Tongue (tissue), 2 donors: Measurements from ENCODE around the gene PLEKHO2. TPM values are rescaled to one million over a fixed set of nuclear protein-coding genes. Genes with fewer than 3 reads are reported as not detected.
"Not testable (repeated sequence)": the region's sequence is repeated elsewhere in the genome, so short reads cannot be mapped to it uniquely, and the experiment has no call there.

Source experiments
- DNase-seq: peaks from one replicate; pipeline ENCODE4 v3.0.0-alpha.2; 2015
- total RNA-seq: library from RNA; depleted of rRNA; stranded (reverse); fragments of >200 nt; gene quantifications from one replicate; pipeline ENCODE4 v1.2.3, GENCODE V29; 2014

Gene PLEKHO2, protein sequence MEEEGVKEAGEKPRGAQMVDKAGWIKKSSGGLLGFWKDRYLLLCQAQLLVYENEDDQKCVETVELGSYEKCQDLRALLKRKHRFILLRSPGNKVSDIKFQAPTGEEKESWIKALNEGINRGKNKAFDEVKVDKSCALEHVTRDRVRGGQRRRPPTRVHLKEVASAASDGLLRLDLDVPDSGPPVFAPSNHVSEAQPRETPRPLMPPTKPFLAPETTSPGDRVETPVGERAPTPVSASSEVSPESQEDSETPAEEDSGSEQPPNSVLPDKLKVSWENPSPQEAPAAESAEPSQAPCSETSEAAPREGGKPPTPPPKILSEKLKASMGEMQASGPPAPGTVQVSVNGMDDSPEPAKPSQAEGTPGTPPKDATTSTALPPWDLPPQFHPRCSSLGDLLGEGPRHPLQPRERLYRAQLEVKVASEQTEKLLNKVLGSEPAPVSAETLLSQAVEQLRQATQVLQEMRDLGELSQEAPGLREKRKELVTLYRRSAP
- total RNA-seq, result 33.5 TPM

DNA sequence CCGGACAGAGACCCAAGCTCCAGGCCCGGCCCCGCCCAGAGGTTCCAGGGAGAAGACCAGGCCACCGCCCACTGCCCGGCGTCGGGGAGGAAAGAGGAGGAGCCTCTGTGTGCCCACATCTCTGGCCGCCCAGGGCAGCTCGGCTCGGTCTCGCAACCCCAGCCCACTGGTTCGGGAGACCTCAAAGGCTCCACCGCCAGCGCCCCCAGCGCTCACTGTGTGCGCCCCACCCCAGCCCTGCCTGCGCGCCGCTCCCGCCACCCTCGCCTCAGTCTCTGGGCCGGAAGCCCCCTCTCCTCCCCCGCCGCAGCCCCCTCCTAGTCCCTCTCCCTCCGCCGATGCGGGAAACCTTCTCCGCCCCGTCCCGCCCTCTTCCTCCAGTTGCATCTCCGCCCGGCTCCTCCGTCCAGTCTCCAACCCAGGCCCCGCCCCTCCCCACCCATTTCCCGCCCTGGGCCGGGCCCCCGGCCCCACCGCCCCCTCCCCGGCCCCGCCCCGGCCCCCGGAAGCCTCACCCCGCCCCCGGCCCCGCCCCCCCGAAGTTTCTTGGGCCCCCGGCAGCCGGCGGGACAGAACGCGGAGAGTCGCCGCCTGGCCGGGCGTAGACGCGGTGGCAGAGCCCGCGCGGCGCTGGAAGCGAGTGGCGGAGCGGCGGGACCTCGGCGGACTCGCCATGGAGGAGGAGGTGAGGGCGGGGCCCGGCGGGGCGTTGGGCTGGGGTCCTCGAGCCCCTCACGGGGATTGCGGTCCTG is at the start of gene PLEKHO2:
Gene PLEKHO2 (plus strand): TSS at position 572 of the 752 bp plus-strand sequence. CDS start 102 bp downstream, at position 674.
- peak; percentile 99 for DNase-seq

DNA sequence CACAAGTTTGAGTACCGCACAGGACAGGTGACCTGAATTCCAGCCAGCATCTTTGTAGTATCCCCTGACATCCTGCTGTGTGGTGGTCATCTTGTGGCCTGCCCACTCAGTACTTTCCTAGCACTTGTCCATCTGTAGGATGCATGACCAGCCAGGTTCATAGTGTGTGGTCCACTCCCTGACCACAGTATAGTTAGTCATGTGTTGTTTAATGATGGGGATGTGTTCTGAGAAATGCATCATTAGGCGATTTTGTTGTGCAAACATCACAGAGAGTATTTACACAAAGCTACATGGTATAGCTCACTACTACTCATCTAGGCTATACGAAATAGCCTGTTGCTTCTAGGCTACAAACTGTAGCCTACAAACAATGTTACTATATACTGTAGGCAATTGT is 49.4 kb upstream of the PLEKHO2 start:
- DNase-seq, result no peak

DNA sequence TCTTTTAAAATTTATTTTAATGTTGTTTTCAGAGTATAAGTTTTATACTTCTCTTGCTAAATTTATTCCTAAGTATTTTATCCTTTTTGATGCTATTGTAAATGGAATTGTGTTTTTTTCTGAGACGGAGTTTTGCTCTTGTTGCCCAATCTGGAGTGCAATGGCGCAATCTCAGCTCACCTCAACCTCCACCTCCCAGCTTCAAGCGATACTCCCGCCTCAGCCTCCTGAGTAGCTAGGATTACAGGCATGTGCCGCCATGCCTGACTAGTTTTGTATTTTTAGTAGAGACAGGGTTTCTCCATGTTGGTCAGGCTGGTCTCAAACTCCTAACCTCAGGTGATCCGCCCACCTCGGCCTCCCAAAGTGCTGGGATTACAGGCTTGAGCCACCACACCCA is 46.4 kb upstream of the PLEKHO2 start:
- DNase-seq, result not testable (repeated sequence)

DNA sequence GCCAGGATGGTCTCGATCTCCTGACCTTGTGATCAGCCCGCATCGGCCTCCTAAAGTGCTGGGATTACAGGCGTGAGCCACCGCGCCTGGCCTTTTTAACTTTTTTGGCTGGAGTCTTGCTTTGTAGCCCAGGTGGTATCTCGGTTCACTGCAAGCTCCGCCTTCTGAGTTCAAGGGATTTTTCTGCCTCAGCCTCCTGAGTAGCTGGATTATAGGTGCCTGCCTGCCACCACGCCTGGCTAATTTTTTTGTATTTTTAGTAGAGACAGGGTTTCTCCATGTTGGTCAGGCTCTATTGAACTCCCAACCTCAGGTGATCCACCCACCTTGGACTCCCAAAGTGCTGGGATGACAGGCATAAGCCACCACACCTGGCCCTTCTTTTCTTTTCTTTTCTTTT is 45.8 kb upstream of the PLEKHO2 start:
- not testable (repeated sequence) for DNase-seq

DNA sequence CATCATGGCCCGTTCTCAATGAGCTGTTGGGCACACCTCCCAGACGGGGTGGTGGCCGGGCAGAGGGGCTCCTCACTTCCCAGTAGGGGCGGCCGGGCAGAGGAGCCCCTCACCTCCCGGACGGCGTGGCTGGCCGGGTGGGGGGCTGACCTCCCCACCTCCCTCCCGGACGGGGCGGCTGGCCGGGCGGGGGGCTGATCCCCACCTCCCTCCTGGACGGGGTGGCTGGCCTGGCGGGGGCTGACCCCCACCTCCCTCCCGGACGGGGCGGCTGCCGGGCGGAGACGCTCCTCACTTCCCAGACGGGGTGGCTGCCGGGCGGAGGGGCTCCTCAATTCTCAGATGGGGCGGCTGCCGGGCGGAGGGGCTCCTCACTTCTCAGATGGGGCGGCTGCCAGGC is 42.8 kb upstream of the PLEKHO2 start:
- not testable (repeated sequence) for DNase-seq

DNA sequence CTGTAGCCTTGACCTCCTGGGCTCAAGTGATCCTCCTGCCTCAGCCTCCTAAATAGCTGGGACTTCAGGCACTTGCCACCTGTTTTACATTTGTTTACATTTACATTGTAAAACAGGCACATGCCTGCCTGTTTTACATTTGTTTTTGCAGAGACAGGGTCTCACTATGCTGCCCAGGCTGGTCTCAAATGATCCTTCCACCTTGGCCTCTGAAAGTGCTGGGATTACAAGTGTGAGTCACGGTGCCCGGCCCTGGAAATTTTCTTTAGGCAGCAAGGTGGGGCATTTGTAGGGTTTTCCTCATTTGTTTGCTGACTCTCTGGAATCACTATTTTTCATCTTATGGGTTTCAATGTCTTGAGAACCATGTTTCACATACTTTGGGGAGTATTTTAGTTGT is 41.2 kb upstream of the PLEKHO2 start:
- no peak for DNase-seq

DNA sequence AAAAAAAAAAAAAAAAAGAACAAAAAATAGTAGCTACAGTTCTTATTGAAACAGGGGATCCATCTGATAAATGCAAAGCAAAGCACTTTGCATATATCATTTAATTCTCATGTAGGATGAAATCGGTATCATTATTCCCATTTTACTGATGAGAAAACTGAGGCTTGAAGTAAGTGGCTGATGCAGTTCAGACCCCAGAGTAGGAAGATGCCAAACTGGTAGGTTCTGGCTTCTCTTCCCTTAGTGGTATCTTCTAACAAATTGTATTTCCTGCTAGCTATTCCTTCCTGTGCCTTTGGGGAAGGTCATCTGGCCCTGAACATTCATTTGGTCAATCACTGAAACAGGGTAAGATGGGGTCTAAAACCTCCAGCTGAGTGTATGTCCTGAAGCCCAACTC is 38.2 kb upstream of the PLEKHO2 start:
- DNase-seq, result no peak

DNA sequence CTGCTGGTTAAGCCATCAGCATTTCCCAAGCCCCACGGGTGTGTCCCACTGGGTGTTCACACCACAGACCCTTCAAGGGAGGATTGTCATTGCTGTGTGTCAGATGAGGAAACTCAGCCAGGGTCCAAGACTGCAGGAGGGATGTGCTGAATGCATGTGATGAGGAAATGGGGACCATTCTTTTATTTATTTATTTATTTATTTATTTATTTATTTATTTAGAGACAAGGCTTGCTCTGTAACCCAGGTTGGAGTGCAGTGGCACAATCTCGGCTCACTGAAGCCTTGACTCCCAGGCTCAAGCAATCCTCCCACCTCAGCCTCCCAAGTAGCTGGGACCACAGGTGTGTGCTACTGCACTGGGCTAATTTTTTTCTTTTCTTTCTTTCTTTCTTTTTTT is 37.1 kb upstream of the PLEKHO2 start:
- no peak for DNase-seq

DNA sequence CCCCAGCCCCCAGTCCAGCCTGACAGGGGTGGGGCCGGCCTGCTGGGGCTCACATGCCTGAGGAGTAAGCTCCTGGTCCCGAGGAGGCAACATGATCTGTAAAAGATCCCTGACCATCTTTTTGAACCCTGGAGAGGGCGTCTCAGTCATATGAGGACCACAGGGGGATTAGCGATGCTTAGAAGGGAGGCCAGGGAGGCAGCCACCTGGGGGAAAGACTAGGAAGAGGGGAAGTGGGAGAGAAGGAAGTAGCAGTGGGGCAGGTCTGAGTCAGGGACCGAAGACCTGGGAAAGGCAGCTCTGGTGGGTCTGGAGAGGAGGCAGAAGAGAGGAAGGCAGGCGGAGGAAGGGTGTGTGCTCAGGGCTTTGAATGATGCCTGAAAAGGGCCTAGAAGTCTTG is 35.2 kb upstream of the PLEKHO2 start:
- no peak for DNase-seq

DNA sequence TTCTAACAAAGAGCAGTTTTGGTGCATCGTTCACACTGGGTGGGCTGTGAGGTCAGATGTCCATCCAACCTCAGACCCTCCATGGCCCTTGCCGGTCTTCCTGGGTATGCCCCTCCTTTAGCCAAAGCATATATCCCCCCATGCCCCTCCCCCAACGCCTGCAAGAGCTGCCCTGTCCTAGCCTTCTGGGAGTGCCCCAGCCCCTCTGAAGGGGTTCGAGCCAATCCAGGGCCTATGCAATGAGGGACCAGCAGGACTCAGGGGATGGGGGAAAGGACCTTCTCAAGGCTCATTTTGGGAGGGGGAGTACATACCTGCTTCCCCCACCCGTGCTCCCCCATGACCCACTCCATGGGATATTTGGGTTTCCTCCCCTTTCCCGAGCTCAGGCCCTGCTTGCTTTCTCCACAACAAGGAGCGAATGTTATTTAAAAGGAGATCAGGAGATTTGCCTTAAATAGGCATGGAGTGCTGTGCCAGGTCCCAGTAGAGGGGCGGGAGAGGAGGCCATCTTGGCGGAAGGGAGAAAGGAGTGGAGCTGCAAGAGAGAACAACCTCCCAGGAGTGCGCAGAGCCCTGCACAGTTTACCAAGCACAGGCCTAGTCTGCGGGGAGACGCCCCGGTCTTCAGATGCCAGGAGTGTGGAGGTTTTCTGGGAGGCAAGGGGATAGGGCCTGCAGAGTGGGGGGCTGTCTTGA is 34.5 kb upstream of the PLEKHO2 start:
- DNase-seq, result no peak

DNA sequence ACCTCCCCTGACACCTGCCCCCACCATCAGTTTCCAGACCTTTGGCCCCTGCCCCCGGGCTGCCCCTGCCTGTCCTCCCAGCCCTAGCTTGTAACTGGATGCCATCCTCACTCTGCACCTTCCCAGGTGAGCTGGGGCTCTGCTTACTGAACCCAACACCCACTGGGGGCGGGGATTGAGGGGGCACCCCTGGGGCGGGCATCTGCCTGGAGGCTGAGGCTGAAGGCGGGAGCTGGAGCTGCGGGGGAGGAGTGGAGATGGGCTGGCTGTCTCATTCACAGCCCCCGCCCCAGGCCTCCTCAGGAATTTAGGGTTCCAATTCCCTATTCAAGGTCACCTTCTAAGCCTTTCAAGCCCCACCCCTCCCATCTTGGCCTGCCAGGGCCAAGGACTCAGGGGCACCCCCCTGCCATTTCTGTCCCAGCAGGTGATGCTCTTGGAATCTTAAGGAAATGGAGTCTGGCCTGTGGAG is 33.9 kb upstream of the PLEKHO2 start:
- no peak for DNase-seq

DNA sequence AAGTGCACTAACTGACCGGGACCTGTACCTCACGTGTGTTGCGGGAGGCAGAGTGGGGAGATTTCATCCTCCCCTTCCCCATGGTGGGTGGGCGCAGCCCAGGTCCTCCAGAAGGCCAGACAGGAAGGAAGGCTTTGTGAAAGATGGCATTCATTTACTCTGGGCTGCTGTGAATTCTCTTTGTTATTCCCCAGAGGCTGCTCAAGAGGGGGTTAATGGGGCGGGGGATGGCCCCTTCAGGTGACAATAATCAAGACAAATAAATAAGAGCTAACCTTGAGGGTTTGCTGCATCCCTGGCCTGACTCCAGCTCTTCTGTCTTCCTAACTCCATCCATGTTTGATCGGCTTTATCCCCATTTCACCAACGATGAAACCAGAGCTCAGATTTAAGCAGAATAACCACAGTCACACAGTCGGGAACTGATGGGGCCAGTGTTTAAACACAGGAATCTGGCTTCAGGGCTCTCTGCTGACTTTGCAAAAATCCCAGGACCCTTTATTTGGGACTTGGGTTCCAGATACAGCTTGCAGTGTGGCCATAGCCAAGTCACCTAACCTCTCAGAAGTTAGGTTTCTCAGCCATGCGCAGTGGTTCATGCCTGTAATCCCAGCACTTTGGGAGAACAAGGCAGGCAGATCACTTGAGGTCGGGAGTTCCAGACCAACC is 32.8 kb upstream of the PLEKHO2 start:
- no peak for DNase-seq

DNA sequence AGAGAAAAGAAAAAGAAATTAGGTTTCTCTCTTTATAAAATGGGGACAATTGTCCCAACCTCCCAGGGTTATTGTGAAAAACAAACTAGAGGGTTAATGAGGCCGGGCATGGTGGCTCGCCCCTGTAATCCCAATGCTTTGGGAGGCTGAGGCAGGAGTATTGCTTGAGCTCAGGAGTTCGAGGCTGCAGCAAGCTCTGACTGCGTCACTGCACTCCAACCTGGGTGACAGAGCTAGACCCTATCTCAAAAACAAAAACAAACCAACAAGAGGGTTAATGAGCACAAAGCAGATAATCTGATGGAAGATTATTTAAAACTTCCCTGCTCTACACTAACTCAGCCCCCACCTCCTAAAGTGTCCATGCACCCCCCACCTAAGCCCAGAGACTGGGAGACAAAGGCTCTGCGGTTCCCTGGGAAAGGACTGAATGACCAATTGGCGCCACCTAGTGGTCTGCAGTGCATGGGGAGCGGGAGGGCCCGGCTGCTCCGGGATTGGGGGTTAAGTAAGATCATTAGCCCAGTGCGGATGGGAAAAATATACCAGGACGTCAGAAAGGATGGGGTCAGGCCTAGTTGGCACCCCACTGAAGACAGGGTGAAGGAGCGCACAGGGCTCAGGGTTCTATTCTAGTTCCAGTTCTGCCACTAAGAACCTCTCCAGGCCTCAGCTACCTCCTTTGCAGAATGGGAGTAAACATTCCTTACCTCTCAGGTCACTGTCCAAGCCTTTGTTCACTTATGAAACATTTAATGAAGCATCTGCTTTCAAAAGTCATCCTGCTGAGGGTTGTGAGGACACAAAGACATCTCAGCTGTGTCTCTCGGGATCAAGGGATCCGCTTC is 31.8 kb upstream of the PLEKHO2 start:
- DNase-seq, result peak; percentile 89

DNA sequence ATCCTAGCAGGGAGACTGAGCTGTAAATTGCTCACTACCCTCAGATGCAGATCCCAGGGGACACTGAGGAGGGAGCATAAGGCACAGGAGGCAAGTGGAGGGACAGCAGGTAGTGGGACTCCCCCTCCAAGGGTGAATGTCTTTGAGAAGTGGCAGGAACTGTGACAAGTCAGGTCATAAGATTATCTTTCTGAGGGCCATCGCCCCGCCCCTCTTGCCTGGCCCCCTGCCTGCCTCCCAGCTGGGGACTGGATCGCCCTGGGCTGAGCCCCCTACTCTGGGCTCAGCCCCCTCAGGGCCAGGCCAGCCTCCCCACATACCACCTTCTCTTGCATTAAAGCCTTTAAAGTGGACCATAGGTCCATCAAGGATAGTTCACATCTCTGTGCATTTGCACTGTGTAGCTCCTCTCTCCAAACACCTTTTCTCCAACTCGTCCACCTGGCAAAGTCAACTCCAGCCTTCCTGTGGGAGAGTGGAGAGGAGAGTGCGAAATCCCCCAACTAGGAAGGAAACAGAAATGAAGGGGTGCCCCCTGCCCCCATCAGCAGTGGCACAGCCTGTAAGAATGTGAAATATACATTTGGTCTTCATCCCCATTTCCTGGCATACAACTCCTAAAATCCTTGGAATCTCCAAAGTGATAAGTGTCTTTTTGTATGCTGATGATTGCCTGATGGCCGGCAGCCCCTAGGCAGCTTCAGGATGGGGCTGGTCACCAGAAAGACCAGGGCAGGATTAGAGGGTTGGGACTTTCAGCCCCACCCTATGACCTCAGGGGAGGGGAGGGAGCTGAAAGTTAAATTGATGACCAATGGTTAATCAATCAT is 31.0 kb upstream of the PLEKHO2 start:
- DNase-seq, result no peak

DNA sequence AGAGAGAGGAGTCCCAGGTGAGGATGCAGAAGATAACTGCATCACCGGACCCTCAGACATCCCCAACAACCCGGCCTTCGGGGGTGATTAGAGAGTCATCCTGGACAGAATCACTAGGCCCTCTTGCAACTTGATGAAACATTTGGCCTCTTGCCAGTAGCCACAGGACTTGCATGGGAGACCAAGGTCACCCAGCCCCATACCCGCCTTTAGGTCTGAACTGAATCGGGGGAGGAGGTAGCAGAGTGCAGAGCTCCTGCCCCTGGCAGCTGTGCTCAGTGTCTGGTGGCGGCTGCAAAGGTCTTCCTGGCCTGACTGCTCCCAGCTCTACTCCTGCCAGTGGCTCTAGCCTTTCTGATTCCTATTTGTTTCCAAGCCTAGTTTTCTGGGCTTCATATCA is 28.6 kb upstream of the PLEKHO2 start:
- DNase-seq, result no peak

DNA sequence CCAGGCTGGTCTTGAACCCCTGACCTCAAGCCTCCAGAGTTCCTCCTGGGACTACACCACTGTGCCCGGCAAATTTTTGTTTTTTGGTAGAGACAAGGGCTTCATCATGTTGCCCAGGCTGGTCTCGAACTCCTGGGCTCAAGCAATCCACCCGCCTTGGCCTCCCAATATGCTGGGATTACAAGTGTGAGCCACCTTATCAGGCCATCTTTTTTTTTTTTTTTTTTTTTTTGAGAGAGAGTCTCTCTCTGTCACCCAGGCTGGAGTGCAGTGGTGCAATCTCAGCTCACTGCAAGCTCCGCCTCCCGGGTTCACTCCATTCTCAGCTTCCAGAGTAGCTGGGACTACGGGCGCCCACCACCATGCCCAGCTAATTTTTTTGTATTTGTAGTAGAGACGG is 27.4 kb upstream of the PLEKHO2 start:
- DNase-seq, result not testable (repeated sequence)

DNA sequence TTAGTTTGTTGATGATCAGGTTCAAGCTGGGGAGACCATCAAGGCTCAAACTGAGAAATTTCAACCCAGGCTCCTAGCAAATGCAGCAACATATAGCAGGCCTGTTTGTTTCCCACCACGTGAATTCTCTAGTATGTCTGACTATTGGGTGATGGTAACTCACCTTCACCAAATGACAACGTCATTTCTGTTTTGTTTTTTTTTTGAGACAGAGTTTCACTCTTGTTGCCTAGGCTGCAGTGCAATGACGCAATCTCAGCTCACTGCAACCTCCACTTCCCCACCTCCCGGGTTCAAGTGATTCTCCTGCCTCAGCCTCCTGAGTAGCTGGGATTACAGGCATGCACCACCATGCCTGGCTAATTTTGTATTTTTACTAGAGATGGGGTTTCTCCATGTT is 26.8 kb upstream of the PLEKHO2 start:
- not testable (repeated sequence) for DNase-seq

DNA sequence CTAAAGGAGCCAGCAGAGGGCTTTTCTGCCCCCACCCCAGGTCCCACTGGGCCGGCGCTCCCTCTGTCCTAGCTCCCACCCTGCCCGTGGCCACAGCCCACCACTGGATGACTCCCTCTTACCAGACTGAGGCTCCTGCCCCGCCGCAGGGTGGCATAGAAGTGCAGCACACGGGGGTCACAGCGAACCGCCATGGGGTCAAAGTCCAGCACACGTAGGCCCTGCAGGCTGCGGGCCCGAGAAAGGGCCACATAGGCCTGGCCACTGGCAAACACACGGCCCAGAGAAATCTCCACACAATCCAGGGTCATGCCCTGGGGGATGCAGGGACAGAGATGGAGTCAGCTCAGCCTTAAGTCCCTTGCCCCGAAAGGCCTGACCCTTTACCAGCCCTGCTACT is 25.3 kb upstream of the PLEKHO2 start:
- DNase-seq, result no peak

DNA sequence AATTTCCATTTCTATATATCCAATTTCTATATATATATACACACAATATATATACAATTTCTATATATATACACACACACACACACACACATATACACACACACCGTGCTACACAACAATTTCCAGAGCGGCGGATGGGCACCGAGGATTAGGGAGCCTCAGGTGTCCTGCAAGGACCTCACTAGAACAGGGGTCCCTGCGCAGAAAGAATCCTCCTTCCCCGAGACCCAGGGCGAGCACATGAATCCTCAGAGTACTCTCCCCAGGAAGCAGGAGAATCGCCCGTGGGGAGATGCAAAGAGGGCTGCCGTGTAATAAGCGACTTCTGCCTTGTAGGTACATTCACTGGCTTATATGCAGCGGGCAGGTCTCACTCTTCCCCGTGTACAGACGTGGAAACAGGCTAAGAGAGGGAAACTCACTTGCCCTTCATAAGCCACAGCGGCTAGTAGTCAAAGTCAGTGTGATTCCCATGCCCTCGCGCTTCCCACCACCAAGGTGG is 16.7 kb upstream of the PLEKHO2 start:
- DNase-seq, result no peak
